Fibroblast of pulmonary artery (primary cell): ENCODE data around the gene MAML2.

Source experiments
- DNase-seq: peaks from one replicate; pipeline ENCODE4 v3.0.0-alpha.2; 2010; ENCODE audit warnings: low read depth
- H3K4me3 ChIP-seq: replicated peaks from 2 replicates; pipeline ENCODE4 v1.5.1; 2011; ENCODE audit warnings: low read depth, mild to moderate bottlenecking, control low read depth, low read length, moderate library complexity
- TF ChIP-seq, protein P1 (sequence below): IDR thresholded peaks from 2 replicates; pipeline ENCODE4 v1.5.1; 2011; ENCODE audit warnings: mild to moderate bottlenecking, control low read depth, low read length, inconsistent platforms; ENCODE audit errors: missing control alignments

MAML2 gene

DNA sequence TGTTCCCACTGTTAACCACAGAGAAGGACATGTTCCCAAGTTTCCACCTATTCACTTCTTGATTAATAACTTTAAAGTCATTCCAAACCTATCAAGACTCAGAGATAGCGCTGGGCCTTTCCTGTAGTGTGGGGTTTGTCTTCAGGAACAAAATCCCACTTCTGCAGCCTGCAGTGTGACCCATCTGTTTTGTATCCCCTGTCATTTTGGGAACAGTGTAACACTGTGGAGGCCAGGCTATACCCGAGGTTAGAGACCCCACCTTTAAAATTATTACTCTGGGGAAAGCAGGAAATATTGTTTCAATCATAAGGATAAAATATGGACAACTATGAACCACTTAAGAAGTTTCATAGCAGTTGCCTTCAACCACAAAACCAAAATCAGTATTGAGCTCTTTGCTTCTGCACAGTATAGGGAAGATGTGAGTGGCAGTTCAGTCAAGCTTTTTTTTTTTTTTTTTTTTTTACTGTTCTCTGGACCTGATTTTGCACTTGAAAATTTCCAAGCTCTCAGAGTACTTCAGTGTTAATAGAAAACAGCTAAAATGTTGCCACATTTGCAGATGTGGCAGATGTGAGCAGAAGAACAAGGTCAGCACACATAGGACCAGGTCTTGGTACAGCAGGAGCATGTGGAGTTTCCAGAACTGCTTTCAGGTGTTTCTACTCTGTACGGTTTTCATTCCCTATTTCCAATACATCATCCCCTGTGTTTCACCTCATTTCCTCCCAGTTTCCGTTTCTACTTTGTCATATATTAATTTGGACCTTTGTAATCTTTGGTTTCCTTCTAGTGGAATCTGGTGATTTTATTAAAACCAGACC, 121.5 kb downstream of the MAML2 start:
- no peak for DNase-seq
- H3K4me3 ChIP-seq: no peak overlapping the region
- TF ChIP-seq, protein P1, sequence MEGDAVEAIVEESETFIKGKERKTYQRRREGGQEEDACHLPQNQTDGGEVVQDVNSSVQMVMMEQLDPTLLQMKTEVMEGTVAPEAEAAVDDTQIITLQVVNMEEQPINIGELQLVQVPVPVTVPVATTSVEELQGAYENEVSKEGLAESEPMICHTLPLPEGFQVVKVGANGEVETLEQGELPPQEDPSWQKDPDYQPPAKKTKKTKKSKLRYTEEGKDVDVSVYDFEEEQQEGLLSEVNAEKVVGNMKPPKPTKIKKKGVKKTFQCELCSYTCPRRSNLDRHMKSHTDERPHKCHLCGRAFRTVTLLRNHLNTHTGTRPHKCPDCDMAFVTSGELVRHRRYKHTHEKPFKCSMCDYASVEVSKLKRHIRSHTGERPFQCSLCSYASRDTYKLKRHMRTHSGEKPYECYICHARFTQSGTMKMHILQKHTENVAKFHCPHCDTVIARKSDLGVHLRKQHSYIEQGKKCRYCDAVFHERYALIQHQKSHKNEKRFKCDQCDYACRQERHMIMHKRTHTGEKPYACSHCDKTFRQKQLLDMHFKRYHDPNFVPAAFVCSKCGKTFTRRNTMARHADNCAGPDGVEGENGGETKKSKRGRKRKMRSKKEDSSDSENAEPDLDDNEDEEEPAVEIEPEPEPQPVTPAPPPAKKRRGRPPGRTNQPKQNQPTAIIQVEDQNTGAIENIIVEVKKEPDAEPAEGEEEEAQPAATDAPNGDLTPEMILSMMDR: no peak

DNA sequence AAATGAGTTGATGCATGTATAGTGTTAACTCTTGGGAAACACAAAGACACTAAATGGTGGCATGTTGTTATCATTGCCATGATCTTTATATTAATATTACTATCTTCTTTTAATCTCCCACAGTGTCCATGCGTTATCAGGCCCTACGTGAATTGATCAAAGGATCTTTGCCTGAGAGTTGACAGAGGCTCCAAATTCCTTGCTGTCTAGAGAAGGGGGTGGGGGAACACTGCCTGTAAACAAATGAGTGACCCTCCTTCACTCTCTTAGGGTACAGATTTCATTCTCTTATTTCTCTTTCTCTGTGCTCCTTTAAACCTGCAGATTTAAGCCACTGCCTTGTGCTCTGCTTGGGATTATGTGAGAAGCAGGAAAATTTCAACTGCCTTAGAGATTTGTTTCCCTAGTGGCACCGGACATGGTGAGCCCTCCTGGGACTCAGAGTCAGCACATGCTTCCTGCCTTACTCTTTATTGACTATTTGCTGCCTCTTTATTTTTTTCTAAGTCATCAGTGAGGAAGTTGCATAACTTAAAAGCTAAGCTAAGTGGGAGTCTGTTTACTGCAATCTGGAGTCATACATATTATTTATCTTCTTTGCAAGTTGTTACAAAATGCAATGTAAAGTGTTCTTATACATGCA, 122.9 kb downstream of the MAML2 start:
- no peak overlapping the region for H3K4me3 ChIP-seq
- TF ChIP-seq, protein P1: no peak
- DNase-seq: peak; percentile 75

DNA sequence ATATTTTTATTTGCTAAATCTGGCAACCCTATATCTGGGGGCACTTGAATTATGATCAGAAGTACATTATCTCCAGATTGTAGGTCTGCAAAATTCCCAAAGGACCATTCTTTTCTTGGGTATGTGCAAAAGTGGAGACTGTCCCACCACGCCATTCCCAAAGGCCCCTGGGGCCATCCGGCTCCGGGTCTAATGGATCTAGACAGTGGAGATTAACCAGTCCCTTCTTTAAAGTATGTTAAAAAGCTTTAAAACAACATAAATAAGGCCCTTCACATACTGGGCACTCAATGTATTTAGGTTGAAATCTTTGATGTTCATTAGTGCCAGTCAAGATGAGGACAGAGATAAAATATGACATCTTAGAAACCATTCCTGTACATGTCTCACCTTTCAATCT, 124.1 kb downstream of the MAML2 start:
- H3K4me3 ChIP-seq: no peak overlapping the region
- TF ChIP-seq, protein P1: no peak
- no peak for DNase-seq

DNA sequence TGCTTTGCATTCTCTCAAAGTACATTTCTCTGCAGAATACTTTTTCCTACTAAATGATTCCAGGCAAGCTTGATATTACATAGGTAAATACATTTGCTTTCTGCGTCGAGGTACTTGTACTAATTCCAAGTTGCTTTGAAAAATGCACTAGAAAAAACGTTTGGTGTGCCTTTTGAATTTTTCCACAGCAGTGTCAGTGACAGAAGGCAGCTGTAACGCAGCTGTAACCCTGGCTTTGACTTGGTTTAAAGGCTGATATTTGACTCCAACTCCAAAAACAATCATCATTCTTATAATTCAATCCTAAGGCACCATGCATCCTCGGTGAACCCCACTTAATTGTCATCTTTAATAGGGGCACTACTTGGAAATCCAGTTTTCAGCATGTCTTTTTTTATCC, 125.0 kb downstream of the MAML2 start:
- TF ChIP-seq, protein P1: no peak
- no peak overlapping the region for H3K4me3 ChIP-seq
- DNase-seq: no peak

DNA sequence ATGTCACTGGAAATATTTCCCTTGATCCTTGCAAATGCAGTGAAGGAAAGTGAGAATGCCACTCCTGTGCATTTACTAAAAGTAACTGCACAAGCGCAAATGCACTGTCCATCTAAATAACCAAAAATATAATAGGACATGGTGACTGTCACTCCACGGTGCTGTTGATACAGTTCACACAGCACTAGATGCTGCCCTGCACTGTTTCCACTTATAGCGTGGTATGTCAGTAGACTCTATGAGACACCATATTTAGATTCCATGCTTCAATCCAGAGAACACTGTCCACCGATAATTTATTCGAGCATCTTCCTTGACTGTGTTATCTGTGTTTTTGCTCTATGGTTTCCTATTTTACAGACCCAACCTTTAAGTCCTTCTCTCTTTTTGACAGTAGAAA, 125.8 kb downstream of the MAML2 start:
- TF ChIP-seq, protein P1: no peak
- no peak overlapping the region for H3K4me3 ChIP-seq
- DNase-seq: no peak

DNA sequence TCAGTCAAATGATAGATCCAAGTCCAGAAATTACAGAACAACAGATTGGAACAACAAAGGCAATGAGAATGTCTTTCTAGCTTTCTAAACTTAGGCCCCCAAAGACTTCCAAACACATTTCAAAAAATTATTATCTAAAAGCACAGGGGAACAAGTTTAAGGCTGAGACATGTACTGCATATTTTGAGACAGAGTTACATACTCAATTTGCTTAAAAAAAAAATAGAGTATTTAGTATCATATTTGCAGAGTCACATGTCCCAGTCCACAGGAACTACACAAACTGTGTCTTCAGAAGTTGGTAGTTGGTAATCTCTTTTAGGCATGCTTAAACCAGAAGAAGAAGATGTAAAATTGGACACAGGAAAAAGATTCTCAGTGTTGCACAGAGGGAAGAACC, 127.2 kb downstream of the MAML2 start:
- DNase-seq: no peak
- TF ChIP-seq, protein P1: no peak
- no peak overlapping the region for H3K4me3 ChIP-seq
